Neural cell (in vitro differentiated cells): ENCODE results near the gene TRPC4AP.

ENCODE experiments used
- EP300 ChIP-seq: fragments of 450-650 bp; conservative IDR thresholded peaks from 2 replicates; pipeline ENCODE4 v1.6.1; 2014; ENCODE audit warnings: antibody characterized with exemption, mild to moderate bottlenecking, moderate library complexity; ENCODE audit not compliant: poor library complexity, severe bottlenecking
- EZH2 ChIP-seq: fragments of 200-600, 300-800 bp; shearing (Covaris generic), sonication (generic); IDR thresholded peaks from 2 replicates; pipeline ENCODE4 v1.6.1; 2014; ENCODE audit warnings: antibody characterized with exemption, low read length, borderline replicate concordance, mild to moderate bottlenecking; ENCODE audit not compliant: insufficient read depth, poor library complexity, severe bottlenecking
- POLR2AphosphoS5 ChIP-seq: IDR thresholded peaks from 2 replicates; pipeline ENCODE4 v1.6.1; 2012
- RAD21 ChIP-seq: fragments of 450-650 bp; conservative IDR thresholded peaks from 2 replicates; pipeline ENCODE4 v1.6.1; 2014; ENCODE audit warnings: antibody characterized with exemption, mild to moderate bottlenecking, moderate library complexity
- TAF1 ChIP-seq: IDR thresholded peaks from 2 replicates; pipeline ENCODE4 v1.6.1; 2012; ENCODE audit warnings: low read depth
- TF ChIP-seq, protein P1 (sequence below): fragments of 450-650 bp; IDR thresholded peaks from 2 replicates; pipeline ENCODE4 v1.5.1; 2014; ENCODE audit warnings: antibody characterized with exemption, mild to moderate bottlenecking, moderate library complexity; ENCODE audit not compliant: poor library complexity, severe bottlenecking

DNA sequence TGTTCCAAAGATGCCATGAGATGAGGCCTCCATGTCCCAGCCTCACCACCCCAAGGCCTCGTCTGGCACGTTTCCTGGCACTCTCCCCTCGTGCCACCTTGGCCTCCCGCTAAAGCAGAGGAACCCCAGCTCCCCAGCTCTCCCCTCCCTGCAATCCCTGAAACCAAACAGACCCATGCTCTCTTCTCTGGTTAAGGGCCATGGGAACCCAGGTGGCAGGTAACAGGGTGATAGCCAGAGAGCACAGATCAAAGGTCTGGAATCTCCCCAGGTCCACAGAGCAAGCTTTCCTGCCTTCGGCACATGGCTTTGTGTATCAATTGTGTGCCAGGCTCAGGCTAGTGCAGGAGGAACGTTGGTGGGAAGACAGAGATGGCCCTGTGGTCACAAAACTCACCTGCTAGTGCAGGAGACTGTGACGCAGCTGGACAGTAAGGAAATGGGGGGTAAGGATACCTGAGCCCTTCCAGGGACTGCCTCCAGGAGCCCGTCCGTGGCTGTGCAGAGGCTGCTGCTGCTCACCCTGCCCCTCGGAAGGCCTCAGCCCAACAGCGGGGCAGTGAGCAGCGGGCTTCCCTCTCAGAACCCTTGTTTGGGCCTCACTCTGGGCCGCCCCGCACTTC lies 98.0 kb downstream of the TRPC4AP start:
- TF ChIP-seq, protein P1, sequence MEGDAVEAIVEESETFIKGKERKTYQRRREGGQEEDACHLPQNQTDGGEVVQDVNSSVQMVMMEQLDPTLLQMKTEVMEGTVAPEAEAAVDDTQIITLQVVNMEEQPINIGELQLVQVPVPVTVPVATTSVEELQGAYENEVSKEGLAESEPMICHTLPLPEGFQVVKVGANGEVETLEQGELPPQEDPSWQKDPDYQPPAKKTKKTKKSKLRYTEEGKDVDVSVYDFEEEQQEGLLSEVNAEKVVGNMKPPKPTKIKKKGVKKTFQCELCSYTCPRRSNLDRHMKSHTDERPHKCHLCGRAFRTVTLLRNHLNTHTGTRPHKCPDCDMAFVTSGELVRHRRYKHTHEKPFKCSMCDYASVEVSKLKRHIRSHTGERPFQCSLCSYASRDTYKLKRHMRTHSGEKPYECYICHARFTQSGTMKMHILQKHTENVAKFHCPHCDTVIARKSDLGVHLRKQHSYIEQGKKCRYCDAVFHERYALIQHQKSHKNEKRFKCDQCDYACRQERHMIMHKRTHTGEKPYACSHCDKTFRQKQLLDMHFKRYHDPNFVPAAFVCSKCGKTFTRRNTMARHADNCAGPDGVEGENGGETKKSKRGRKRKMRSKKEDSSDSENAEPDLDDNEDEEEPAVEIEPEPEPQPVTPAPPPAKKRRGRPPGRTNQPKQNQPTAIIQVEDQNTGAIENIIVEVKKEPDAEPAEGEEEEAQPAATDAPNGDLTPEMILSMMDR = no peak
- no peak for TF ChIP-seq POLR2AphosphoS5
- TF ChIP-seq EP300 = no peak
- TF ChIP-seq EZH2 = no peak
- no peak for TF ChIP-seq TAF1
- no peak for TF ChIP-seq RAD21
